GM23338 (cell line): ENCODE measurements around the gene PHACTR2. TPM values are rescaled to one million over a fixed set of nuclear protein-coding genes. Genes with fewer than 3 reads are reported as not detected.

Experiments used
- ATAC-seq: fragments of 200-7000 bp; cut with Tn5 transposase; 3 replicates; pipeline ENCODE4 v1.9.1; 2020
- DNase-seq: peaks from one replicate; pipeline ENCODE4 v3.0.0-alpha.2; 2015; ENCODE audit warnings: low spot score
- H2AFZ ChIP-seq: fragments of 200-600 bp; sonication (generic); 2 replicates; pipeline ENCODE4 v1.8.0; 2016; ENCODE audit warnings: antibody characterized with exemption, mild to moderate bottlenecking, moderate library complexity
- H3F3A ChIP-seq: fragments of 200-600 bp; sonication (generic); replicated peaks from 2 replicates; pipeline ENCODE4 v1.8.0; 2017; ENCODE audit warnings: antibody characterized with exemption, mixed run types, low read depth
- H3K27ac ChIP-seq: fragments of 200-600 bp; sonication (generic); 2 replicates; pipeline ENCODE4 v1.6.1; 2016; ENCODE audit warnings: low read depth
- H3K27me3 ChIP-seq: fragments of 200-600 bp; sonication (generic); 2 replicates; pipeline ENCODE4 v1.8.0; 2016; ENCODE audit warnings: mild to moderate bottlenecking, mixed run types, moderate library complexity; ENCODE audit not compliant: insufficient read depth
- H3K36me3 ChIP-seq: fragments of 200-600 bp; sonication (generic); 2 replicates; pipeline ENCODE4 v1.8.0; 2016; ENCODE audit warnings: mild to moderate bottlenecking; ENCODE audit not compliant: insufficient read depth
- H3K4me1 ChIP-seq: fragments of 200-600 bp; sonication (generic); 2 replicates; pipeline ENCODE4 v1.8.0; 2016; ENCODE audit warnings: mild to moderate bottlenecking, moderate library complexity; ENCODE audit not compliant: insufficient read depth
- H3K4me2 ChIP-seq: fragments of 200-600 bp; sonication (generic); 2 replicates; pipeline ENCODE4 v1.7.1; 2017; ENCODE audit warnings: mixed run types
- H3K4me3 ChIP-seq: fragments of 200-600 bp; sonication (generic); 2 replicates; pipeline ENCODE4 v1.6.1; 2016; ENCODE audit warnings: mixed run types
- H3K79me2 ChIP-seq: fragments of 200-600 bp; sonication (generic); replicated peaks from 2 replicates; pipeline ENCODE4 v1.8.0; 2017; ENCODE audit warnings: mild to moderate bottlenecking; ENCODE audit not compliant: insufficient read depth
- H3K9me2 ChIP-seq: fragments of 200-600 bp; sonication (generic); 2 replicates; pipeline ENCODE4 v1.8.0; 2017; ENCODE audit not compliant: insufficient read depth
- H4K20me1 ChIP-seq: fragments of 200-600 bp; sonication (generic); replicated peaks from 2 replicates; pipeline ENCODE4 v1.8.0; 2017; ENCODE audit warnings: mild to moderate bottlenecking; ENCODE audit not compliant: insufficient read depth
- H3K27ac Mint-ChIP-seq: 2 replicates; pipeline ENCODE4 v1.8.0; 2020; ENCODE audit warnings: inconsistent platforms, mild to moderate bottlenecking, moderate library complexity, mixed read lengths
- H3K27me3 Mint-ChIP-seq: 3 replicates; pipeline ENCODE4 v1.8.0; 2022; ENCODE audit warnings: low read depth, mild to moderate bottlenecking, moderate library complexity, mixed read lengths, inconsistent platforms; ENCODE audit not compliant: insufficient read depth, poor library complexity
- H3K36me3 Mint-ChIP-seq: 3 replicates; pipeline ENCODE4 v1.8.0; 2021; ENCODE audit warnings: low read depth, mild to moderate bottlenecking, inconsistent platforms, moderate library complexity, mixed read lengths
- H3K4me1 Mint-ChIP-seq: 3 replicates; pipeline ENCODE4 v1.8.0; 2020; ENCODE audit warnings: mild to moderate bottlenecking, inconsistent platforms, mixed read lengths
- H3K4me3 Mint-ChIP-seq: 3 replicates; pipeline ENCODE4 v1.8.0; 2021; ENCODE audit warnings: moderate library complexity, mild to moderate bottlenecking, inconsistent platforms, mixed read lengths
- H3K9me3 Mint-ChIP-seq: 3 replicates; pipeline ENCODE4 v1.8.0; 2020; ENCODE audit warnings: moderate library complexity, mild to moderate bottlenecking, inconsistent platforms, mixed read lengths
- CREB1 ChIP-seq: fragments of 250-450 bp; sonication (Bioruptor Pico); IDR thresholded peaks from 2 replicates; pipeline ENCODE4 v1.5.0; 2020; ENCODE audit warnings: low read depth, mild to moderate bottlenecking, moderate library complexity
- CTCF ChIP-seq, 2 experiments: fragments of 200-600 bp in 1 of 2; sonication (generic) in 1 of 2; conservative IDR thresholded peaks; 2 replicates each; pipeline versions ENCODE4 v1.5.1 to v1.6.1; 2016 to 2017; ENCODE audit warnings: antibody characterized with exemption in 2 of 2, low read depth in 2 of 2, mild to moderate bottlenecking in 2 of 2, moderate library complexity in 1 of 2
- ETS1 ChIP-seq: IDR thresholded peaks from 2 replicates; pipeline ENCODE4 v1.6.1; 2016; ENCODE audit warnings: antibody characterized with exemption
- EZH2 ChIP-seq: fragments of 200-600 bp; sonication (generic); IDR thresholded peaks from one replicate; pipeline ENCODE4 v1.8.0; 2017; ENCODE audit warnings: antibody characterized with exemption, mild to moderate bottlenecking, low read depth; ENCODE audit not compliant: unreplicated experiment
- EZH2phosphoT487 ChIP-seq: fragments of 200-600 bp; sonication (generic); IDR thresholded peaks from one replicate; pipeline ENCODE4 v1.8.1; 2018; ENCODE audit warnings: antibody characterized with exemption; ENCODE audit not compliant: unreplicated experiment
- JUNB ChIP-seq: IDR thresholded peaks from one replicate; pipeline ENCODE4 v1.6.1; 2016; ENCODE audit warnings: antibody characterized with exemption; ENCODE audit not compliant: unreplicated experiment
- NANOG ChIP-seq: IDR thresholded peaks from 2 replicates; pipeline ENCODE4 v1.6.1; 2016; ENCODE audit warnings: antibody characterized with exemption, borderline replicate concordance
- POLR2AphosphoS5 ChIP-seq: IDR thresholded peaks from 2 replicates; pipeline ENCODE4 v1.6.1; 2016; ENCODE audit warnings: antibody characterized with exemption, low read depth
- REST ChIP-seq: IDR thresholded peaks from one replicate; pipeline ENCODE4 v1.6.1; 2018; ENCODE audit warnings: antibody characterized with exemption; ENCODE audit not compliant: unreplicated experiment
- STAT1 ChIP-seq: IDR thresholded peaks from one replicate; pipeline ENCODE4 v1.6.1; 2016; ENCODE audit warnings: antibody characterized with exemption; ENCODE audit not compliant: unreplicated experiment
- ZNF114 ChIP-seq: fragments of 250-450 bp; sonication (Bioruptor Pico); IDR thresholded peaks from 2 replicates; pipeline ENCODE4 v1.5.0; 2020; ENCODE audit warnings: mild to moderate bottlenecking, moderate library complexity
- ZNF331 ChIP-seq: fragments of 250-450 bp; sonication (Bioruptor Pico); IDR thresholded peaks from 2 replicates; pipeline ENCODE4 v1.5.0; 2020; ENCODE audit warnings: low read depth, mild to moderate bottlenecking, moderate library complexity
- polyA plus RNA-seq: library from polyadenylated mRNA; unstranded; fragments of >200 nt; fragmentation: Nextera tagmentation; extraction: Ambion mirVana; gene quantifications from 2 replicates; pipeline ENCODE4 v1.2.1, GENCODE V29; 2016
- total RNA-seq: library from RNA; depleted of rRNA; stranded (reverse); fragments of >200 nt; shearing (Covaris generic); gene quantifications from 2 replicates; pipeline ENCODE4 v1.2.3, GENCODE V29; 2014
- TF ChIP-seq, protein P1 (sequence below): fragments of 250-450 bp; sonication (Bioruptor Pico); IDR thresholded peaks from 2 replicates; pipeline ENCODE4 v1.5.0; 2020; ENCODE audit warnings: mild to moderate bottlenecking, moderate library complexity

The PHACTR2 gene
- total and polyA plus RNA-seq, 2 experiments from 2014 or later: 67.7 to 105 TPM

GRCh38 chr6:143755301-143755744 is 77.6 kb downstream of the PHACTR2 start:
- TF ChIP-seq ZNF114 (CRISPR knock-in tag): no peak
- TF ChIP-seq EZH2: no peak
- TF ChIP-seq ETS1: no peak
- no peak for TF ChIP-seq EZH2phosphoT487
- no peak for TF ChIP-seq CREB1 (CRISPR knock-in tag)
- TF ChIP-seq POLR2AphosphoS5: no peak
- TF ChIP-seq STAT1: no peak
- TF ChIP-seq REST: no peak
- TF ChIP-seq JUNB: no peak
- no peak for TF ChIP-seq ZNF331
- TF ChIP-seq, protein P1, sequence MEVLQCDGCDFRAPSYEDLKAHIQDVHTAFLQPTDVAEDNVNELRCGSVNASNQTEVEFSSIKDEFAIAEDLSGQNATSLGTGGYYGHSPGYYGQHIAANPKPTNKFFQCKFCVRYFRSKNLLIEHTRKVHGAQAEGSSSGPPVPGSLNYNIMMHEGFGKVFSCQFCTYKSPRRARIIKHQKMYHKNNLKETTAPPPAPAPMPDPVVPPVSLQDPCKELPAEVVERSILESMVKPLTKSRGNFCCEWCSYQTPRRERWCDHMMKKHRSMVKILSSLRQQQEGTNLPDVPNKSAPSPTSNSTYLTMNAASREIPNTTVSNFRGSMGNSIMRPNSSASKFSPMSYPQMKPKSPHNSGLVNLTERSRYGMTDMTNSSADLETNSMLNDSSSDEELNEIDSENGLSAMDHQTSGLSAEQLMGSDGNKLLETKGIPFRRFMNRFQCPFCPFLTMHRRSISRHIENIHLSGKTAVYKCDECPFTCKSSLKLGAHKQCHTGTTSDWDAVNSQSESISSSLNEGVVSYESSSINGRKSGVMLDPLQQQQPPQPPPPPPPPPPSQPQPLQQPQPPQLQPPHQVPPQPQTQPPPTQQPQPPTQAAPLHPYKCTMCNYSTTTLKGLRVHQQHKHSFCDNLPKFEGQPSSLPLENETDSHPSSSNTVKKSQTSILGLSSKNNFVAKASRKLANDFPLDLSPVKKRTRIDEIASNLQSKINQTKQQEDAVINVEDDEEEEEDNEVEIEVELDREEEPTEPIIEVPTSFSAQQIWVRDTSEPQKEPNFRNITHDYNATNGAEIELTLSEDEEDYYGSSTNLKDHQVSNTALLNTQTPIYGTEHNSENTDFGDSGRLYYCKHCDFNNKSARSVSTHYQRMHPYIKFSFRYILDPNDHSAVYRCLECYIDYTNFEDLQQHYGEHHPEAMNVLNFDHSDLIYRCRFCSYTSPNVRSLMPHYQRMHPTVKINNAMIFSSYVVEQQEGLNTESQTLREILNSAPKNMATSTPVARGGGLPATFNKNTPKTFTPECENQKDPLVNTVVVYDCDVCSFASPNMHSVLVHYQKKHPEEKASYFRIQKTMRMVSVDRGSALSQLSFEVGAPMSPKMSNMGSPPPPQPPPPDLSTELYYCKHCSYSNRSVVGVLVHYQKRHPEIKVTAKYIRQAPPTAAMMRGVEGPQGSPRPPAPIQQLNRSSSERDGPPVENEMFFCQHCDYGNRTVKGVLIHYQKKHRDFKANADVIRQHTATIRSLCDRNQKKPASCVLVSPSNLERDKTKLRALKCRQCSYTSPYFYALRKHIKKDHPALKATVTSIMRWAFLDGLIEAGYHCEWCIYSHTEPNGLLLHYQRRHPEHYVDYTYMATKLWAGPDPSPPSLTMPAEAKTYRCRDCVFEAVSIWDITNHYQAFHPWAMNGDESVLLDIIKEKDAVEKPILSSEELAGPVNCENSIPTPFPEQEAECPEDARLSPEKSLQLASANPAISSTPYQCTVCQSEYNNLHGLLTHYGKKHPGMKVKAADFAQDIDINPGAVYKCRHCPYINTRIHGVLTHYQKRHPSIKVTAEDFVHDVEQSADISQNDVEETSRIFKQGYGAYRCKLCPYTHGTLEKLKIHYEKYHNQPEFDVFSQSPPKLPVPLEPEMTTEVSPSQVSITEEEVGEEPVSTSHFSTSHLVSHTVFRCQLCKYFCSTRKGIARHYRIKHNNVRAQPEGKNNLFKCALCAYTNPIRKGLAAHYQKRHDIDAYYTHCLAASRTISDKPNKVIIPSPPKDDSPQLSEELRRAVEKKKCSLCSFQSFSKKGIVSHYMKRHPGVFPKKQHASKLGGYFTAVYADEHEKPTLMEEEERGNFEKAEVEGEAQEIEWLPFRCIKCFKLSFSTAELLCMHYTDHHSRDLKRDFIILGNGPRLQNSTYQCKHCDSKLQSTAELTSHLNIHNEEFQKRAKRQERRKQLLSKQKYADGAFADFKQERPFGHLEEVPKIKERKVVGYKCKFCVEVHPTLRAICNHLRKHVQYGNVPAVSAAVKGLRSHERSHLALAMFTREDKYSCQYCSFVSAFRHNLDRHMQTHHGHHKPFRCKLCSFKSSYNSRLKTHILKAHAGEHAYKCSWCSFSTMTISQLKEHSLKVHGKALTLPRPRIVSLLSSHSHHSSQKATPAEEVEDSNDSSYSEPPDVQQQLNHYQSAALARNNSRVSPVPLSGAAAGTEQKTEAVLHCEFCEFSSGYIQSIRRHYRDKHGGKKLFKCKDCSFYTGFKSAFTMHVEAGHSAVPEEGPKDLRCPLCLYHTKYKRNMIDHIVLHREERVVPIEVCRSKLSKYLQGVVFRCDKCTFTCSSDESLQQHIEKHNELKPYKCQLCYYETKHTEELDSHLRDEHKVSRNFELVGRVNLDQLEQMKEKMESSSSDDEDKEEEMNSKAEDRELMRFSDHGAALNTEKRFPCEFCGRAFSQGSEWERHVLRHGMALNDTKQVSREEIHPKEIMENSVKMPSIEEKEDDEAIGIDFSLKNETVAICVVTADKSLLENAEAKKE (CRISPR knock-in tag): no peak
- TF ChIP-seq NANOG: no peak
- TF ChIP-seq CTCF (conservative IDR thresholded peaks at IDR 0.05; ENCODE audit: low read depth in 2 of 2): no peak
- DNase-seq: no peak
- H3K9me2 ChIP-seq: no peaks in the 10 kb centered on the region
- no peaks in the 10 kb centered on the region for H3K27me3 ChIP-seq
- no peaks in the 10 kb centered on the region for H4K20me1 ChIP-seq
- H3K4me3 Mint-ChIP-seq: no peak overlapping the region
- peaks cover 24% of the 10 kb centered on the region for H3K4me1 ChIP-seq
- no peak for ATAC-seq
- no peaks in the 10 kb centered on the region for H3F3A ChIP-seq
- no peaks in the 10 kb centered on the region for H3K36me3 ChIP-seq
- H3K9me3 Mint-ChIP-seq: no peaks in the 10 kb centered on the region; the same call in 2 of the 3 replicates
- no peaks in the 10 kb centered on the region for H3K79me2 ChIP-seq
- H2AFZ ChIP-seq: no peak overlapping the region
- H3K4me3 ChIP-seq: no peak overlapping the region
- no peak overlapping the region for H3K27ac ChIP-seq
- H3K27me3 Mint-ChIP-seq: peaks cover 2% of the 10 kb centered on the region
- peaks cover 13% of the 10 kb centered on the region for H3K36me3 Mint-ChIP-seq
- no peak overlapping the region for H3K4me2 ChIP-seq
- H3K27ac Mint-ChIP-seq: no peak overlapping the region
- peaks cover 25% of the 10 kb centered on the region for H3K4me1 Mint-ChIP-seq
